ENCODE measurements around the gene MTIF3.

MTIF3 gene

DNA sequence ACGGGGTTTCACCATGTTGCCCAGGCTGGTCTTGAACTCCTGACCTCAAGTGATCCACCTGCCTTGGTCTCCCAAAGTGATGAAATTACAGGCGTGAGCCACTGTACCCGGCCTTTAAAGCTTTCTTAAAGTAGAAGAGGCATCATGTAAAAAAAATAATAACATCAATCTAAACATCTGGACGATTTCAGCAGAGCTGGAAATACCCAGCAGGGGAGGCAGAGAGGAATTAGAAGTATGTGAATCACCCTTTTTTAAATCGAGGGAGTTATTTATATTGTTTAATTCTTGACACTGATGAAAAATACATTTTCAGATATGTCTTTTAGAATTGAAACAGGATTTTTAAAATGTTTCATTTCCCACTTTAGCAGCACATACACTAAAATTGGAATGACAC is 37.4 kb upstream of the MTIF3 start:
- TF ChIP-seq ZNF692 (tag by site-specific recombination; IDR thresholded peaks at IDR 0.05) (no peak), ZEB2 (tag by site-specific recombination; IDR thresholded peaks at IDR 0.05) (no peak), ZNF248 (tag by site-specific recombination; IDR thresholded peaks at IDR 0.05) (no peak), ZNF16 (tag by site-specific recombination; IDR thresholded peaks at IDR 0.05; ENCODE audit: low read depth) (no peak), ZNF394 (tag by site-specific recombination; IDR thresholded peaks at IDR 0.05; ENCODE audit: borderline replicate concordance) (no peak), ZNF530 (tag by site-specific recombination; IDR thresholded peaks at IDR 0.05; ENCODE audit: low read depth) (no peak), ZNF544 (tag by site-specific recombination; IDR thresholded peaks at IDR 0.05) (no peak), ZBTB7A (tag by site-specific recombination; IDR thresholded peaks at IDR 0.05; ENCODE audit: low read depth) (no peak), ZNF623 (tag by site-specific recombination; IDR thresholded peaks at IDR 0.05) (no peak), ZNF148 (tag by site-specific recombination; IDR thresholded peaks at IDR 0.05; ENCODE audit: borderline replicate concordance) (no peak), ZNF48 (tag by site-specific recombination; IDR thresholded peaks at IDR 0.05) (no peak), ZNF423 (tag by site-specific recombination; IDR thresholded peaks at IDR 0.05) (no peak), GLI2 (tag by site-specific recombination; IDR thresholded peaks at IDR 0.05; ENCODE audit: borderline replicate concordance, low read depth) (no peak)
- TF ChIP-seq, protein P1, sequence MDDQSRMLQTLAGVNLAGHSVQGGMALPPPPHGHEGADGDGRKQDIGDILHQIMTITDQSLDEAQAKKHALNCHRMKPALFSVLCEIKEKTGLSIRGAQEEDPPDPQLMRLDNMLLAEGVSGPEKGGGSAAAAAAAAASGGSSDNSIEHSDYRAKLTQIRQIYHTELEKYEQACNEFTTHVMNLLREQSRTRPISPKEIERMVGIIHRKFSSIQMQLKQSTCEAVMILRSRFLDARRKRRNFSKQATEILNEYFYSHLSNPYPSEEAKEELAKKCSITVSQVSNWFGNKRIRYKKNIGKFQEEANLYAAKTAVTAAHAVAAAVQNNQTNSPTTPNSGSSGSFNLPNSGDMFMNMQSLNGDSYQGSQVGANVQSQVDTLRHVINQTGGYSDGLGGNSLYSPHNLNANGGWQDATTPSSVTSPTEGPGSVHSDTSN (CRISPR knock-in tag; IDR thresholded peaks at IDR 0.05): no peak
- TF ChIP-seq, protein P2, sequence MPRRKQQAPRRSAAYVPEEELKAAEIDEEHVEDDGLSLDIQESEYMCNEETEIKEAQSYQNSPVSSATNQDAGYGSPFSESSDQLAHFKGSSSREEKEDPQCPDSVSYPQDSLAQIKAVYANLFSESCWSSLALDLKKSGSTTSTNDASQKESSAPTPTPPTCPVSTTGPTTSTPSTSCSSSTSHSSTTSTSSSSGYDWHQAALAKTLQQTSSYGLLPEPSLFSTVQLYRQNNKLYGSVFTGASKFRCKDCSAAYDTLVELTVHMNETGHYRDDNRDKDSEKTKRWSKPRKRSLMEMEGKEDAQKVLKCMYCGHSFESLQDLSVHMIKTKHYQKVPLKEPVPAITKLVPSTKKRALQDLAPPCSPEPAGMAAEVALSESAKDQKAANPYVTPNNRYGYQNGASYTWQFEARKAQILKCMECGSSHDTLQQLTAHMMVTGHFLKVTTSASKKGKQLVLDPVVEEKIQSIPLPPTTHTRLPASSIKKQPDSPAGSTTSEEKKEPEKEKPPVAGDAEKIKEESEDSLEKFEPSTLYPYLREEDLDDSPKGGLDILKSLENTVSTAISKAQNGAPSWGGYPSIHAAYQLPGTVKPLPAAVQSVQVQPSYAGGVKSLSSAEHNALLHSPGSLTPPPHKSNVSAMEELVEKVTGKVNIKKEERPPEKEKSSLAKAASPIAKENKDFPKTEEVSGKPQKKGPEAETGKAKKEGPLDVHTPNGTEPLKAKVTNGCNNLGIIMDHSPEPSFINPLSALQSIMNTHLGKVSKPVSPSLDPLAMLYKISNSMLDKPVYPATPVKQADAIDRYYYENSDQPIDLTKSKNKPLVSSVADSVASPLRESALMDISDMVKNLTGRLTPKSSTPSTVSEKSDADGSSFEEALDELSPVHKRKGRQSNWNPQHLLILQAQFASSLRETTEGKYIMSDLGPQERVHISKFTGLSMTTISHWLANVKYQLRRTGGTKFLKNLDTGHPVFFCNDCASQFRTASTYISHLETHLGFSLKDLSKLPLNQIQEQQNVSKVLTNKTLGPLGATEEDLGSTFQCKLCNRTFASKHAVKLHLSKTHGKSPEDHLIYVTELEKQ (tag by site-specific recombination; IDR thresholded peaks at IDR 0.05; ENCODE audit: borderline replicate concordance): no peak
- Histone ChIP-seq H3K36me3 (ENCODE audit: control insufficient read depth in 2 of 2, insufficient read depth in 1 of 2, low read length in 2 of 2) (no peaks in the 10 kb centered on the region), H3K4me3 (ENCODE audit: low read depth, low read length) (no peak overlapping the region), H3K27ac (ENCODE audit: extremely low read depth, low read depth, low read length) (no peak overlapping the region), H3K9me3 (ENCODE audit: control insufficient read depth, insufficient read depth, low read depth, low read length) (no peaks in the 10 kb centered on the region), H3K4me1 (ENCODE audit: control insufficient read depth, insufficient read depth, low read length) (no peaks in the 10 kb centered on the region)
- POLR2A ChIA-PET: no interaction called here
- CTCF ChIA-PET: interaction anchor here (0.7 kb wide), 1 partner anchor 263 kb away, joined by 4 read pairs; no protein-coding TSS in a partner anchor

GRCh38 chr13:27483421-27483820 is 33.1 kb upstream of the MTIF3 start:
- Histone ChIP-seq H3K4me3 (ENCODE audit: low read depth, low read length) (no peak overlapping the region), H3K9me3 (ENCODE audit: control insufficient read depth, insufficient read depth, low read depth, low read length) (no peaks in the 10 kb centered on the region), H3K4me1 (ENCODE audit: control insufficient read depth, insufficient read depth, low read length) (no peaks in the 10 kb centered on the region), H3K36me3 (ENCODE audit: control insufficient read depth in 2 of 2, insufficient read depth in 1 of 2, low read length in 2 of 2) (no peaks in the 10 kb centered on the region), H3K27ac (ENCODE audit: extremely low read depth, low read depth, low read length) (no peak overlapping the region)
- ChIA-PET POLR2A (no interaction called here), CTCF (interaction anchor here (1.0 kb wide), 1 partner anchor 342 kb away, joined by 3 read pairs; no protein-coding TSS in a partner anchor)
- no peak for TF ChIP-seq ZNF692 (tag by site-specific recombination; IDR thresholded peaks at IDR 0.05)
- TF ChIP-seq ZNF416 (tag by site-specific recombination; IDR thresholded peaks at IDR 0.05): no peak
- TF ChIP-seq ZNF677 (tag by site-specific recombination; IDR thresholded peaks at IDR 0.05): no peak
- no peak for TF ChIP-seq ZNF76 (tag by site-specific recombination; IDR thresholded peaks at IDR 0.05; ENCODE audit: borderline replicate concordance, low read depth)
- TF ChIP-seq ZNF514 (tag by site-specific recombination; IDR thresholded peaks at IDR 0.05): no peak
- no peak for TF ChIP-seq ZBTB6 (tag by site-specific recombination; IDR thresholded peaks at IDR 0.05)
- TF ChIP-seq BCL11A (tag by site-specific recombination; IDR thresholded peaks at IDR 0.05; ENCODE audit: low read depth): no peak
